Measurements from ENCODE around the gene RPP30.

RPP30 gene

GRCh38 chr10:90920986-90921666, 49.4 kb downstream of the RPP30 start, which contains the start of gene ANKRD1:
TSS of gene ANKRD1 (minus strand) at chr10:90921087. CDS start at chr10:90921027, 60 bp downstream.
- no peak for DNase-seq (ENCODE audit: low read depth)
- TF ChIP-seq CTCF (IDR thresholded peaks at IDR 0.05; ENCODE audit: control insufficient read depth, extremely low read depth, insufficient read depth) = no peak
- H3K4me3 ChIP-seq (ENCODE audit: low read depth, low read length) = no peak within 1 kb of the TSS

- no peak for TF ChIP-seq CTCF (IDR thresholded peaks at IDR 0.05; ENCODE audit: control insufficient read depth, extremely low read depth, insufficient read depth)
- DNase-seq (ENCODE audit: low read depth) = no peak
- H3K4me3 ChIP-seq (ENCODE audit: low read depth, low read length) = no peak overlapping the region
Measured at GRCh38 chr10:90921906-90922305, 50.1 kb downstream of the RPP30 start.

DNA sequence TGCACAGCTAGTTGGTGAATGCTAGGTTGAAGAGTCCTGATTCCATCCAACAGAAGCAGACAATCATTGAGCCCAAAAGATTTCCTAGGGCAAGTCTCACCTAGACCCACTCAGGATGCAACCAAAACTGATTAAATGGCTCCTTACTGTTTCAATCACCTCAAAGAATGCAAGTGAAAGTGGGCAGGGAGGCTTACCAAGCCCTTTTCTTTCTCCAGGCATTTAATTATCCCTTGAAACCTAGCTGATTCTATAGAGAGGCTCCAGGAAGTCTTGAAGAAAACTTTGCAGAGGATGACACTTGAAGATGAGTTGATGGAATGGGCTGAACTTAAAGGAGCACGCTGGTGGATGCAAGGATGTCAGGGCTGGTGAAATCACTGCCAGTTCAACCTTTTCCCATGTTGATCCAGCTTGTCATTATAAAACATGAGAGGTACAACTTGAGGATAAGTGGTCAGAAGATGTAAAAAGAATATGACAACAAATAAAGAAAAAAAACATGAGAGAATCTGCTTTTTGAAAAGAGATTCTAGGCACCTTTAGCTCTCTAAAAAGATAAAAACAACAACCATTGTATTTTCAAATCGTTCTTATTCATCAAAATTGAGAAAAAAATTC, 51.4 kb downstream of the RPP30 start:
- DNase-seq (ENCODE audit: low read depth) = no peak
- H3K4me3 ChIP-seq (ENCODE audit: low read depth, low read length) = no peak overlapping the region
- no peak for TF ChIP-seq CTCF (IDR thresholded peaks at IDR 0.05; ENCODE audit: control insufficient read depth, extremely low read depth, insufficient read depth)

DNA sequence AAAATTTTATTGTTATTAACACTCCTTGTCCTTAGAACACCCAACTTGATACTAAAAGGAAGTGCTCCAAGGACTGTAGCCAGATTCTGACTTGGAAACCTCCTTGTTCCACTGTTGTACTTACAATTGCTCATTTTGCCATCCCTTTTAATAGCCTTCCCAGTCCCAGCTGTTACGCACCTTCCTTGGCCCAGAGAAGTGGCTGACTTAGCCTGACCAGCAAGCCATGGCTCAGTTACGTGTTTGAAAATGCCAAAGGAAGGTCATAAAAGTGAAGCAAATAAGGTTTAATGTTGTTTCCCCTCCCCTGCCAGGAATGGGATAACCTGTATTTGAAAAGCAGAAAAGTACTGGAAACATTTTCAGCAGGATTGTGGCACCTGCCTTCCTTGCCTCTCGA, 52.8 kb downstream of the RPP30 start:
- TF ChIP-seq CTCF (IDR thresholded peaks at IDR 0.05; ENCODE audit: control insufficient read depth, extremely low read depth, insufficient read depth) = no peak
- H3K4me3 ChIP-seq (ENCODE audit: low read depth, low read length) = no peak overlapping the region
- peak; percentile 52 for DNase-seq (ENCODE audit: low read depth)

DNA sequence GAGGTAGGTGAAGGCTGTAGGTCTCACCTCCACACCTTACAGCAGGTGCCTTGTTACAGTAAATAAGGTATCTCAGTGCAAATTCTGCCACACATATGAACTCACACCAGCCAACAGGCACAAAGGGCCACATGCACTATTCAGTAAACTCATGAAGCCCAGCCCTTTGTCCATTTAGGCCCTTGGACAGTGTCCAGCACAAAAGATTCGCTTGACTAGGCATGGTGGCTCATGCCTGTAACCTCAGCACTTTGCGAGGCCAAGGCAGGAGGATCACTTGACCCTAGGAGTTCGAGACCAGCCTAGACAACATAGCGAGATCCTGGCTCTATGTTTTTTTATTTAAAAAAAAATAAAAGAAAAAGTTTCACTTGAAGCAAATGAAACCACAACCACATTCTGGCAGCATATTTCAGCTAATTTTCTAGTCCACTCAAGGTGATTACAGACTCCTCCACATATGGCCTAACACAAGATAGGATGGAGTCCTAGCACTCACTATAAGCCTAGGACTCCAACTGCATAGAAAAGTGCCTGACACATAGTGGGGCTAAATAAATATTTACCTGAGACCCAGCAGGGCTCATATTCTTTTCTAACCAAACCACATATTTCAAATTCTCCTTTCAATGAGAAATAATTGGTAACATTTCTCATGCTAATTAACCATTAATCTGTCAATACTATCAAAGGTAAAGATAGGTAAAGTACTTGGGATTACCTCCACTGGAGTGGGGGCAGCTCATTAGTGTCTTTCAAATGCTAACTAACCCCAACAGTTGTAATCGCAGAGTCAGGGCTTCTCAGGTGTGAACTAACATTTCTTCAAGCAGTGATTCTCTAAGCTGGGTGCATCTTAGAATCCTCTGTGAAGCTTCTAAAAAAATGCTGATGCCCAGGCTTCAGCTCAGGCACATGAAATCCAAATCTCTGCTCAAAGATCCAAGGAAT, 53.6 kb downstream of the RPP30 start:
- H3K4me3 ChIP-seq (ENCODE audit: low read depth, low read length) = no peak overlapping the region
- TF ChIP-seq CTCF (IDR thresholded peaks at IDR 0.05; ENCODE audit: control insufficient read depth, extremely low read depth, insufficient read depth) = no peak
- no peak for DNase-seq (ENCODE audit: low read depth)

DNA sequence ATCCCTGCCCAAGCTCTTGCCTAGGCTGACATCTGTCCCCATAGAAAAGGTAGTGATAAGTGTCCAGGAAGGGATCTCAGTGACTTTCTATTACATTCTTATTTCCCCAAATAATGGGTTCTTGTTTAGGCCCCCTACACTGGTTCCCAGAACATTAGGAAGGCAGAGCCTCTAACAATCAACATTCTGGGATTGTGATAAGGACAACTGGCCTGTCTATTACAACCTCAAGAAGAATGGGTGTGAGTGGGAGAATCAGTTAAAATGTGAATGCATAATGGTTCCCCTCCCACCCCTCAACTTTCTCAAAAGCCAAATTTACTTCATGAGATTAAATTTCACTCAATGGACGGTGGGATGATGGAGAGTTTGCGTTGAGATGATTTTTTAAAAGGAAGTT, 55.5 kb downstream of the RPP30 start:
- no peak for TF ChIP-seq CTCF (IDR thresholded peaks at IDR 0.05; ENCODE audit: control insufficient read depth, extremely low read depth, insufficient read depth)
- no peak overlapping the region for H3K4me3 ChIP-seq (ENCODE audit: low read depth, low read length)
- DNase-seq (ENCODE audit: low read depth) = no peak

Measured in LNCaP clone FGC (cell line).